Thyroid gland (tissue), 4 donors: Measurements from ENCODE around the gene TRAF4. TPM values are rescaled to one million over a fixed set of nuclear protein-coding genes. Genes with fewer than 3 reads are reported as not detected.

Experiments used
- DNase-seq, 2 donors: peaks; one replicate each; pipeline ENCODE4 v3.0.0-alpha.2; 2019
- H3K27ac ChIP-seq, 3 donors: fragments of 200-600 bp; sonication (generic); 1 replicate in 2 of 3; 2 replicates in 1 of 3; pipeline ENCODE4 v1.5.1; 2016 to 2019; ENCODE audit warnings: mild to moderate bottlenecking in 1 of 3, moderate library complexity in 1 of 3
- H3K27me3 ChIP-seq: fragments of 200-600 bp; sonication (generic); one replicate; pipeline ENCODE4 v1.5.1; 2019
- H3K36me3 ChIP-seq, 2 donors: fragments of 200-600 bp; sonication (generic); one replicate each; pipeline ENCODE4 v1.5.1; 2016 to 2019
- H3K4me1 ChIP-seq, 2 donors: fragments of 200-600 bp; sonication (generic); one replicate each; pipeline ENCODE4 v1.5.1; 2017 to 2019
- H3K4me3 ChIP-seq, 3 donors: fragments of 200-600 bp; sonication (generic); replicated peaks in 1 of 3; 1 replicate in 2 of 3; 2 replicates in 1 of 3; pipeline ENCODE4 v1.5.1; 2016; ENCODE audit warnings: mild to moderate bottlenecking in 1 of 3
- H3K9me3 ChIP-seq: fragments of 200-600 bp; sonication (generic); one replicate; pipeline ENCODE4 v1.5.1; 2017
- POLR2A ChIP-seq, 2 donors: fragments of 450-650 bp; IDR thresholded peaks; one replicate each; pipeline ENCODE4 v1.6.1; 2017; ENCODE audit warnings: antibody characterized with exemption in 2 of 2, mild to moderate bottlenecking in 2 of 2, moderate library complexity in 1 of 2
- WGBS, 2 donors: methylation state at CpG; one replicate each; pipeline ENCODE4 v1.1.5; 2017; 5-methylcytosine and 5-hydroxymethylcytosine counted together
- intact Hi-C: fragments of 100-400 bp; cut with DNase I; formaldehyde crosslinking; loops from one replicate; pipeline ENCODE4 v1.15.1; 2023
- total RNA-seq, 4 donors: library from RNA; depleted of rRNA; stranded (reverse); fragments of >200 nt; gene quantifications; one replicate each; pipeline ENCODE4 v1.2.3, GENCODE V29; 2016
- TF ChIP-seq, protein P1 (sequence below), 6 experiments: fragments of 200-600 bp in 3 of 6; fragments of 450-650 bp in 3 of 6; sonication (generic) in 3 of 6; IDR thresholded peaks; one replicate each; pipeline ENCODE4 v1.5.1; 2016 to 2019; ENCODE audit warnings: antibody characterized with exemption in 6 of 6, mild to moderate bottlenecking in 2 of 6, inconsistent platforms in 1 of 6, moderate library complexity in 1 of 6

Gene TRAF4
- total RNA-seq, 4 donors from 2014 or later, result 33.3 to 64.3 (median 44.3) TPM

- intact Hi-C loops, result no loop called here
- no peak overlapping the region for H3K27ac ChIP-seq
- TF ChIP-seq POLR2A (IDR thresholded peaks at IDR 0.05), result no peak
- TF ChIP-seq, protein P1, sequence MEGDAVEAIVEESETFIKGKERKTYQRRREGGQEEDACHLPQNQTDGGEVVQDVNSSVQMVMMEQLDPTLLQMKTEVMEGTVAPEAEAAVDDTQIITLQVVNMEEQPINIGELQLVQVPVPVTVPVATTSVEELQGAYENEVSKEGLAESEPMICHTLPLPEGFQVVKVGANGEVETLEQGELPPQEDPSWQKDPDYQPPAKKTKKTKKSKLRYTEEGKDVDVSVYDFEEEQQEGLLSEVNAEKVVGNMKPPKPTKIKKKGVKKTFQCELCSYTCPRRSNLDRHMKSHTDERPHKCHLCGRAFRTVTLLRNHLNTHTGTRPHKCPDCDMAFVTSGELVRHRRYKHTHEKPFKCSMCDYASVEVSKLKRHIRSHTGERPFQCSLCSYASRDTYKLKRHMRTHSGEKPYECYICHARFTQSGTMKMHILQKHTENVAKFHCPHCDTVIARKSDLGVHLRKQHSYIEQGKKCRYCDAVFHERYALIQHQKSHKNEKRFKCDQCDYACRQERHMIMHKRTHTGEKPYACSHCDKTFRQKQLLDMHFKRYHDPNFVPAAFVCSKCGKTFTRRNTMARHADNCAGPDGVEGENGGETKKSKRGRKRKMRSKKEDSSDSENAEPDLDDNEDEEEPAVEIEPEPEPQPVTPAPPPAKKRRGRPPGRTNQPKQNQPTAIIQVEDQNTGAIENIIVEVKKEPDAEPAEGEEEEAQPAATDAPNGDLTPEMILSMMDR (IDR thresholded peaks at IDR 0.05), result no peak
- no peak for DNase-seq
- H3K4me1 ChIP-seq, result peaks cover 27 to 41% of the 10 kb centered on the region in 2 donors
- 89 to 95% methylated on average over 9 to 10 of the region's 10 CpGs for WGBS, 2 donors
- no peaks in the 10 kb centered on the region for H3K27me3 ChIP-seq
- peaks cover 22 to 26% of the 10 kb centered on the region in 2 donors for H3K36me3 ChIP-seq
- no peak overlapping the region for H3K4me3 ChIP-seq
- H3K9me3 ChIP-seq, result no peaks in the 10 kb centered on the region
These were observed 8.0 kb downstream of the TRAF4 start for GRCh38 chr17:28751600-28752366.

DNA sequence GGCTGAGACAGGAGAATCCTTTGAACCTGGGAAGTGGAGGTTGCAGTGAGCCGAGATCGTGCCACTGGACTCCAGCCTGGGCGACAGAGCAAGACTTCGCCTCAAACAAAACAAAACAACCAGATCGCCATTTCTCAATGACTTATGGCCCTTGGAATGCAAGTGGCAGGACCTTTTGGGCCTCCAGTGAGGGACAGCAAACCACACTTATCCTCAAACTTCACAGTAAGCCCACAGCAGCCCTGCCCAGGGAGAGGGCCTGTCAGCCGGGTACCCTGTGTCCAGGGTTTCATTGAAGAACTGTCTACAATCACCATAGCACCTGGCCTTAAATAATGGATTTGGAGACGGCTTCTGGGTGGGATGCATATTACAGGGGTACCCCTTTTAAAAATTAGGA lies 11.7 kb downstream of the TRAF4 start:
- no peaks in the 10 kb centered on the region for H3K9me3 ChIP-seq
- H3K36me3 ChIP-seq, result peaks cover 18 to 20% of the 10 kb centered on the region in 2 donors
- no peaks in the 10 kb centered on the region for H3K27me3 ChIP-seq
- TF ChIP-seq, protein P1 (IDR thresholded peaks at IDR 0.05), result no peak
- no peak for TF ChIP-seq POLR2A (IDR thresholded peaks at IDR 0.05)
- H3K4me1 ChIP-seq, result peaks cover 7 to 10% of the 10 kb centered on the region in 2 donors
- no peak overlapping the region for H3K4me3 ChIP-seq
- no peak for DNase-seq
- H3K27ac ChIP-seq, result no peak overlapping the region
- WGBS, 2 donors, result 78% methylated on average over 7 of the region's 7 CpGs
- intact Hi-C loops, result no loop called here

- Histone ChIP-seq H3K4me3 (no peak overlapping the region), H3K36me3 (peaks cover 16 to 18% of the 10 kb centered on the region in 2 donors), H3K9me3 (no peaks in the 10 kb centered on the region), H3K27me3 (no peaks in the 10 kb centered on the region), H3K27ac (no peak overlapping the region), H3K4me1 (peaks cover 8 to 13% of the 10 kb centered on the region in 2 donors)
- DNase-seq, result no peak
- no peak for TF ChIP-seq POLR2A (IDR thresholded peaks at IDR 0.05)
- TF ChIP-seq, protein P1 (IDR thresholded peaks at IDR 0.05), result no peak
- intact Hi-C loops, result no loop called here
- WGBS, 2 donors, result 72 to 76% methylated on average over 5 of the region's 5 CpGs
These were observed 12.4 kb downstream of the TRAF4 start for GRCh38 chr17:28756049-28756804.

GRCh38 chr17:28758411-28759121 lies 14.8 kb downstream of the TRAF4 start:
- 95% methylated on average over 18 to 23 of the region's 32 CpGs for WGBS, 2 donors
- DNase-seq, result no peak
- TF ChIP-seq POLR2A (IDR thresholded peaks at IDR 0.05), result no peak
- TF ChIP-seq, protein P1 (IDR thresholded peaks at IDR 0.05), result no peak
- Histone ChIP-seq H3K27ac (no peak overlapping the region), H3K27me3 (no peaks in the 10 kb centered on the region), H3K4me3 (no peak overlapping the region), H3K36me3 (peaks cover 16 to 18% of the 10 kb centered on the region in 2 donors), H3K4me1 (peaks cover 8 to 21% of the 10 kb centered on the region in 2 donors), H3K9me3 (no peaks in the 10 kb centered on the region)
- intact Hi-C loops, result no loop called here
